Upper lobe of left lung (tissue), 6 donors: ENCODE results near the gene CRYGS. TPM values are rescaled to one million over a fixed set of nuclear protein-coding genes. Genes with fewer than 3 reads are reported as not detected.
"Not testable (repeated sequence)": the region's sequence is repeated elsewhere in the genome, so short reads cannot be mapped to it uniquely, and the experiment has no call there.

ENCODE experiments used
- ATAC-seq, 2 donors: fragments of 200-7000 bp; cut with Tn5 transposase; one replicate each; pipeline ENCODE4 v1.9.1; 2022; ENCODE audit warnings: mild to moderate bottlenecking in 2 of 2, moderate library complexity in 2 of 2; ENCODE audit not compliant: low FRiP score in 2 of 2
- DNase-seq, 2 donors: peaks; one replicate each; pipeline ENCODE4 v3.0.0-alpha.2; 2019 to 2020
- H3K27ac ChIP-seq, 4 donors: fragments of 200-600 bp; sonication (generic); one replicate each; pipeline ENCODE4 v1.5.1; 2016 to 2019
- H3K27me3 ChIP-seq, 4 donors: fragments of 200-600 bp; sonication (generic); one replicate each; pipeline ENCODE4 v1.5.1; 2017 to 2019
- H3K36me3 ChIP-seq, 4 donors: fragments of 200-600 bp; sonication (generic); one replicate each; pipeline ENCODE4 v1.5.1; 2016 to 2019
- H3K4me1 ChIP-seq, 4 donors: fragments of 200-600 bp; sonication (generic); one replicate each; pipeline ENCODE4 v1.5.1; 2018 to 2019
- H3K4me3 ChIP-seq, 4 donors: fragments of 200-600 bp; sonication (generic); one replicate each; pipeline ENCODE4 v1.5.1; 2017 to 2019; ENCODE audit warnings: mild to moderate bottlenecking in 2 of 4, moderate library complexity in 1 of 4
- H3K9me3 ChIP-seq, 4 donors: fragments of 200-600 bp; sonication (generic); one replicate each; pipeline ENCODE4 v1.5.1; 2018 to 2019
- CTCF ChIP-seq, 6 experiments: fragments of 450-650 bp in 4 of 6; fragments of 200-600 bp in 2 of 6; sonication (generic) in 2 of 6; IDR thresholded peaks; one replicate each; pipeline ENCODE4 v1.5.1; 2016 to 2019; ENCODE audit warnings: antibody characterized with exemption in 6 of 6
- EP300 ChIP-seq, 4 donors: sonication (generic); formaldehyde crosslinking; IDR thresholded peaks; one replicate each; pipeline ENCODE4 v1.5.1; 2017; ENCODE audit warnings: antibody characterized with exemption in 4 of 4, control low read depth in 2 of 4
- POLR2A ChIP-seq, 4 donors: fragments of 450-650 bp; IDR thresholded peaks; one replicate each; pipeline ENCODE4 v1.5.1; 2016 to 2017; ENCODE audit warnings: antibody characterized with exemption in 4 of 4, mild to moderate bottlenecking in 2 of 4
- POLR2AphosphoS5 ChIP-seq, 2 donors: sonication (generic); formaldehyde crosslinking; IDR thresholded peaks; one replicate each; pipeline ENCODE4 v1.5.1; 2017; ENCODE audit warnings: antibody characterized with exemption in 2 of 2
- WGBS, 2 donors: methylation state at CpG; one replicate each; pipeline ENCODE4 v1.1.5; 2017 to 2018; 5-methylcytosine and 5-hydroxymethylcytosine counted together
- total RNA-seq, 6 donors: library from RNA; depleted of rRNA in 4 of 6; stranded (reverse); fragments of >200 nt in 4 of 6; gene quantifications; one replicate each; pipeline versions ENCODE4 v1.1.0 to v1.2.1, GENCODE V29; 2016 to 2021
- donor health status: DM: no; HTN: no; CAD: no; lungs with moderate emphysema.
- donor health status: DM: no; HTN: yes; CAD: no; lungs with severe emphysema.

CRYGS gene
- total RNA-seq, 6 donors from 2014 or later, result 2.7 to 9.4 (median 3.2) TPM

GRCh38 chr3:186589121-186589520 lies 44.9 kb upstream of the CRYGS start:
- Histone ChIP-seq H3K27me3 (no peaks in the 10 kb centered on the region), H3K27ac (no peak overlapping the region), H3K4me3 (no peak overlapping the region), H3K4me1 (no peaks in the 10 kb centered on the region), H3K9me3 (no peaks in the 10 kb centered on the region), H3K36me3 (peaks cover 7 to 28% (median 14%) of the 10 kb centered on the region in 4 donors)
- no peak for ATAC-seq
- TF ChIP-seq CTCF (IDR thresholded peaks at IDR 0.05) (no peak), POLR2AphosphoS5 (IDR thresholded peaks at IDR 0.05) (no peak), POLR2A (IDR thresholded peaks at IDR 0.05) (no peak), EP300 (IDR thresholded peaks at IDR 0.05) (no peak)
- no peak for DNase-seq
- WGBS, 2 donors, result 48 to 50% methylated on average over 3 of the region's 3 CpGs

GRCh38 chr3:186588632-186589031 lies 44.5 kb upstream of the CRYGS start:
- DNase-seq, result no peak
- no peak for ATAC-seq
- 67% methylated on average over 2 of the region's 2 CpGs for WGBS, 2 donors
- no peak overlapping the region for H3K27ac ChIP-seq
- no peaks in the 10 kb centered on the region for H3K27me3 ChIP-seq
- H3K4me1 ChIP-seq, result no peaks in the 10 kb centered on the region
- H3K4me3 ChIP-seq, result no peak overlapping the region
- H3K9me3 ChIP-seq, result no peaks in the 10 kb centered on the region
- TF ChIP-seq POLR2A (IDR thresholded peaks at IDR 0.05) (no peak), CTCF (IDR thresholded peaks at IDR 0.05) (no peak), POLR2AphosphoS5 (IDR thresholded peaks at IDR 0.05) (no peak), EP300 (IDR thresholded peaks at IDR 0.05) (no peak)
- peaks cover 7 to 33% (median 19%) of the 10 kb centered on the region in 4 donors for H3K36me3 ChIP-seq

- H3K9me3 ChIP-seq, result no peaks in the 10 kb centered on the region
- peaks cover 7 to 47% (median 31%) of the 10 kb centered on the region in 4 donors for H3K36me3 ChIP-seq
- no peaks in the 10 kb centered on the region for H3K27me3 ChIP-seq
- no peak overlapping the region for H3K27ac ChIP-seq
- H3K4me1 ChIP-seq, result no peaks in the 10 kb centered on the region
- H3K4me3 ChIP-seq, result no peak overlapping the region
- no peak for ATAC-seq
- no peak for DNase-seq
- TF ChIP-seq CTCF (IDR thresholded peaks at IDR 0.05) (no peak), POLR2AphosphoS5 (IDR thresholded peaks at IDR 0.05) (no peak), POLR2A (IDR thresholded peaks at IDR 0.05) (no peak), EP300 (IDR thresholded peaks at IDR 0.05) (no peak)
These were observed 43.0 kb upstream of the CRYGS start for GRCh38 chr3:186587183-186587582.

- H3K4me3 ChIP-seq, H3K27ac ChIP-seq, DNase-seq, H3K27me3 ChIP-seq, H3K9me3 ChIP-seq, ATAC-seq, H3K4me1 ChIP-seq: not testable (repeated sequence)
- WGBS, 2 donors, result 83 to 89% methylated on average over 9 of the region's 9 CpGs
- H3K36me3 ChIP-seq, result peaks cover 15 to 56% (median 38%) of the 10 kb centered on the region in 4 donors
These were observed 42.1 kb upstream of the CRYGS start for GRCh38 chr3:186586245-186586644.

GRCh38 chr3:186583831-186584230 lies 39.7 kb upstream of the CRYGS start:
- H3K27ac ChIP-seq, result no peak overlapping the region
- H3K9me3 ChIP-seq, result no peaks in the 10 kb centered on the region
- TF ChIP-seq POLR2AphosphoS5 (IDR thresholded peaks at IDR 0.05) (no peak), CTCF (IDR thresholded peaks at IDR 0.05) (no peak), POLR2A (IDR thresholded peaks at IDR 0.05) (no peak), EP300 (IDR thresholded peaks at IDR 0.05) (no peak)
- WGBS, 2 donors, result 76 to 81% methylated on average over 5 of the region's 5 CpGs
- H3K4me3 ChIP-seq, result no peak overlapping the region
- no peaks in the 10 kb centered on the region for H3K4me1 ChIP-seq
- ATAC-seq, result no peak
- H3K36me3 ChIP-seq, result peaks cover 19 to 81% (median 52%) of the 10 kb centered on the region in 4 donors
- no peaks in the 10 kb centered on the region for H3K27me3 ChIP-seq
- no peak for DNase-seq
